ENCODE measurements around the gene ZNF839.
"Not testable (repeated sequence)": the region's sequence is repeated elsewhere in the genome, so short reads cannot be mapped to it uniquely, and the experiment has no call there.

Gene ZNF839

GRCh38 chr14:102342238-102342637 is 22.7 kb downstream of the ZNF839 start:
- DNase-seq = no peak

GRCh38 chr14:102344084-102344483 is 24.5 kb downstream of the ZNF839 start:
- no peak for DNase-seq

DNA sequence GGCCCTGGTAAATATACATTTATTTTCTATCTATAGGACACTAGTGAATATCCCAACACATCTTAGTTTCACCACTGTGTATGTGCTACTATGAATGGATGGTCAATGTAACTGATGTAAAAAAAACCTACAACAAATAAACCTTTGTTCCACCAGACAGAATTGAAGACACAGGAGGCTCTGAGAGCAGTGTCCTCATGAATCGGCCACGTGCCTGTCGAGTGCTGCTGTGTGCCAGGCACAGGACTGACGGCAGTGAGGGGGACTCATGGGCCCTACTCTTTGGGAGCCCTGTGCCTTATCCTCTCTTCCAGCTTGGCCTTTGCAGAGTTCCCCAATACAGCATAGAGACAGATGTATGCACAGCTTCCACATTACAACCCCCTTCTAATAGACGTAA is 24.9 kb downstream of the ZNF839 start:
- no peak for DNase-seq

DNA sequence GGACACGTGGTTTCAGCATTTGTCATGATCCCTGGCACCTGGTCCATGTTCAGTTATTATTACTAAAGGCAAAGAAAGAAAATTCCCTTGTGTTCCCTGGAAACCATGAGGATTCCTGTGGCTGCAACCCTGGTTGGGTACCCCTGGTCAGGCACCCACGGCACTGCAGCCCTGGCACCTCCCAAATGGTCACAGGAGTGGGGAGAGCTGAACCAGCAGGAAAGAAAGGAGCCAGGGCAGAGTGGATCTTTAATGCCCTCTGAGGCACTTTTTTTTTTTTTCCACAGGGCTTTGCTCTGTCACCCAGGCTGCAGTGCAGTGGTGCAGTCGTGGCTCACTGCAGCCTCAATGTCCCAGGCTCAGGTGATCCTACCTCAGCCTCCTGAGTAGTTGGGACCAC is 25.7 kb downstream of the ZNF839 start:
- no peak for DNase-seq

- DNase-seq = no peak
Measured at GRCh38 chr14:102346645-102347044, 27.1 kb downstream of the ZNF839 start.

DNA sequence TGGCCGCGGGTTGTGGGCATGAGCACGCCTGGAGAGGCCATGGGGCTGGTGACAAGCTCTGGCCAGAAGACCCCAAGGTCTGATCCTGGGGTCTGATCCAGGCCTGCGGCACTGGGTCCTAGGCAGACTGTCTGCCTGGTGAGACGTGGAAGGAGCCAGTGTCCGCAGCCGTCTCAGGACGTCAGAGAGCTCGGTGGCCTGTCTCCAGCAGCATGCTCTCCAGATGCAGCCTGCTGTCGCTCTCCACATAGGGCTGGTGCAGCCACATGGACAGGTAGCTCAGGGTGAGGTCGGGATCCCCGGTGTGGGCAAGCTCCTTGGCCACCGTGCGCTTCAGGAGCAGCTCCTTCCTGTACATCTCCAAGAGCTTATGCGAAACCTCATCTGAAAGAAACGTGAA is 28.8 kb downstream of the ZNF839 start:
- DNase-seq = no peak

- no peak for DNase-seq
Measured at GRCh38 chr14:102351023-102351422, 31.5 kb downstream of the ZNF839 start.

DNA sequence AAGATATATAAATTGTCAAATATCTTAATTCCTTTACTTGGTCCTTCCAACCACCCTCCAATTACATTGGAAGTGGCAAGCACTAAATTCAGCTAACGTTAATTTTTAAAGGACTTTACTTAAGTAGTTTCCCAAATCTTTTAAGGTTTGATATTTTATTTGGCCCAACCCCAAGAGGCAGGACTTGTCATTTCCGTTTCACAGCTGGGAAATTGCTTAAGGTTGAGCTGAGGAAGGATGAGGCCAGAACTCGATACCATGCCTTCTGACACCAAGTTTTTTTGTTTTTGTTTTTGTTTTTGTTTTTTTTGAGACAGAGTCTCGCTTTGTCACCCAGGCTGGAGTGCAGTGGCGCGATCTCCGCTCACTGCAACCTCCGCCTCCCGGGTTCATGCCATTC is 32.0 kb downstream of the ZNF839 start:
- not testable (repeated sequence) for DNase-seq

DNA sequence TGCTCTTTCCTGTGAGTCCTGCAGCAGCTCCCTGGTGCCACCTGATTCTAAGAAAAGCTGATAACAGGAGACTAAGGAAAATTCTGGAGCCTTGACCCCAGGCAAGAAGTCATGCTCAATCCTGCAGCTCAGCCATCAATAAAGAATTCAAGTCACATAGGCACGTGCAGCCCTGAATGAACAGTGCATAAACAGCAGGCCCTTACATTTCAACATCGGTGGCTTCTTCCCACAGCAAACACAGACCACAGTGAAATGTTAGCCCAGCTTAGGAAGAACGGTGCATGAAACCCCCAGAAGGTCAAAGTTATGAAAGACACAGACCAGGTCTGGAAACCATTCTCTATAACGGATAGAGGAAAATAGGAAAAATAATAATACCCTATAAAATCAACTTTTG is 32.7 kb downstream of the ZNF839 start:
- DNase-seq = no peak

GRCh38 chr14:102353126-102353619 is 33.6 kb downstream of the ZNF839 start:
- no peak for DNase-seq

- no peak for DNase-seq
Measured at GRCh38 chr14:102356280-102356679, 36.7 kb downstream of the ZNF839 start.

DNA sequence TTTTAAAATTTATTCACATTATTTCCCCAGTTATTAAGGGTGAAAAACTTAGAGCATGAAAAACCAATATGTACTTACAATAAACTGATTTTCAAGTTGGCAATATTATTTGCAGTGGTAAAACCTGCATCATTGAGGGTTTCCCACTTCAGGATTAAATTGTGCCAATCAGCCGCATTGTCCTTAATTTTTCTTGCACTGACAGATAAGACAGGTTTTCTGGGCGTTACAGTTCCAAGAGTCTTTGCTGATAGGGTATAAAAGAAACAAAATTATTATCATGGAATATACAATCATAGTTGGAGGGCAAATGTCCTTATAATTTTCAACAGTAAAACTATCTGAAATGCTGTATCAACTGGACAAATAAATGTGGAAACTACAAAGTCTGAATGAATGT is 39.8 kb downstream of the ZNF839 start:
- no peak for DNase-seq

DNA sequence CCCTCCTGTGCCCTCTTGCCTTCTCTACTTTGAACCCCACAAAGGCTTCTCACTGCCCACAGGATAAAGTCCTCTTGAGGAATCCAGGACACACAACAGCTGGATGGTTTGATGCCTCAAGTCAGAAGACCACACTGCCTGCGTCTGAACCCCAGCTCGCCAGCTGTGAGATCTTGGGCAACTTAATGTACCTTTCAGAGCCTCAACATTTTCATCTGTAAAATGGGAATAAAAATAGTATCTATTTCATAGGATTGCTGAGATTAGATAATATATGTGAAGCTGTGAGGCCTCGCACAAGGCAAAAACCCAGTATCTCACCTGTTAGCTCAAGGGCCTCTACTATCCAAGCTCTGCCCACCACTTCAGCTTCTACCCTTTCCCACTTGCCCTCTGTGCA is 40.8 kb downstream of the ZNF839 start:
- DNase-seq = no peak

- no peak for DNase-seq
Measured at GRCh38 chr14:102362084-102362483, 42.5 kb downstream of the ZNF839 start.

GRCh38 chr14:102362545-102363181 is 43.1 kb downstream of the ZNF839 start, which contains the start of the genes CINP and TECPR2:
CINP (minus strand) TSS chr14:102362890; CDS start chr14:102362851, 39 bp downstream.
TECPR2 (plus strand) TSS chr14:102362941; CDS start chr14:102376722, 13,781 bp downstream.
- DNase-seq = peak; percentile 89 to 95 (median 94)

GRCh38 chr14:102363182-102363943 is 43.8 kb downstream of the ZNF839 start:
- no peak for DNase-seq

DNA sequence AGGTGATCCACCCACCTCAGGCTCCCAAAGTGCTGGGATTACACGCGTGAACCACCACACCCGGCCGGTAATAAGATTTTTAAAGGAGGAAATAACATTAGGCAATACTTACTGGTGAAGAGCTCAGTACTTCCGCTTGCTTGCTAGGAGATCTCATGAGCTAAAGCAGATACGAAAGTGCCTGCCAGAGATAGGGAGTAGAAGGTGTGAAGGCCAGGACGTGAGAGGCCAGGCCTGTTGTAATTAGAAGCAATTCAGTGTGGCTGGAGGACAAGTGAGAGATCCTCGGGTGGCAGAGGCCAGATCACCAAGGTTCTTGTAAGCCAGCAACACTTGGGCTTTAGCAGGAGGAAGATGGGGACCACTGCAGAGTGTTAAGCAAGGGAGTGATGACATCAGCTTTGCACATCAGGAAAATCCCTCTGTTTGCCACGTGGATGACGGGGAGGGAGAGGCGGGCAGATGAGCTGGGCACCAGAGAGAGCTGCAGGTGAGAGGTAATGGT is 50.8 kb downstream of the ZNF839 start:
- DNase-seq = no peak

DNA sequence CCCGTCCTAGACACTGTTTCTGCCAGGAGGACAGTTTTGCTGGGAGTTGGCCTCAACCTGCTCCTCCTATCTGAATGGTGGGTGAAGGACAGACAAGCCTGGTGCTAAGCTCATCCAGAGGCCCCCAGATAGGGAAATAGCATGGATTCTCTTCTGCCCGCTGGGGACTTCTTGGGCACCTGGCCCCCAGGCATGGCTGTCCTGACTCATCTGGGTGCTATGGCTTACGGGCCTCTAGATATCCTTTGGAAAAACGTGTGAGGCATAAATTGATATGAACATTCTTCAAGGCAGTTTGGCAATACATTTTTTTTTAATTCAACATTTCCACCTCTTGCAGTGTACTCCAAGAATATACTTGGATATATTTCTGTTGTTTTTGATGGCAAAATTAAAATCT is 51.8 kb downstream of the ZNF839 start:
- no peak for DNase-seq

DNA sequence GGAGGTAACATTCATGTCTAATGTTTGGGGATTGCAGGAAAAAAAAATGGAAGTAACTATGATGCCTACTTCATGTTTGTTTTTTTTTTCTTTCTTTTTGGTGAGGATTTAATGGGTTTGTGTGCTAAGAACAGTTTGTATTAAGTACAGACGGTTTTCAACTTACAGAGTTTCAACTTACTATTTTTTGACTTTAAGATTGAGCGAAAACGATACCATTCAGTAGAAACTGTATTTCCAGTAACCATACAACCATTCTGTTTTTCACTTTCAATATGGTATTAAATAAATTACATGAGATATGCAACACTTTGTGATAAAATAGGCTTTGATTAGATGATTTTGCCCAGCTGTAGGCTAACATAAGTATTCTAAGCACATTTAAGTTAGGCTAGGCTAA is 53.6 kb downstream of the ZNF839 start:
- DNase-seq = no peak

DNA sequence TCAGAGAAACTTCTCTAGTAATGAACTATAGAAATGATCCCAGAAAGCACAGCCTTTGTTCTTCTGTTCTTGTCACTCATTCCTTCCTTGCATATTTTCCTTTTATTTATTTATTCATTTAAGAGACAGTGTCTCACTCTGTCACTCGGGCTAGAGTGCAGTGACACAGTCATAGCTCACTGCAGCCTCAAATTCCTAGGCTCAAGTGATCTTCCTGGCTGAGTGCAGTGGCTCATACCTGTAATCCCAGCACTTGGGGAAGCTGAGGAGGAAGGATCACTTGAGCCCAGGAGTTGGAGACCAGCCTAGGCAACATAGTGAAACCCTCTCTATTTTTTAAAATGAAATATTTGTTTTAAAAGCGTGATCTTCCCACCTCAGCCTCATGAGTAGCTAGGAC is 54.7 kb downstream of the ZNF839 start:
- no peak for DNase-seq

- DNase-seq = no peak
Measured at GRCh38 chr14:102375119-102375518, 55.6 kb downstream of the ZNF839 start.

GRCh38 chr14:102377696-102378095 is 58.1 kb downstream of the ZNF839 start:
- no peak for DNase-seq

DNA sequence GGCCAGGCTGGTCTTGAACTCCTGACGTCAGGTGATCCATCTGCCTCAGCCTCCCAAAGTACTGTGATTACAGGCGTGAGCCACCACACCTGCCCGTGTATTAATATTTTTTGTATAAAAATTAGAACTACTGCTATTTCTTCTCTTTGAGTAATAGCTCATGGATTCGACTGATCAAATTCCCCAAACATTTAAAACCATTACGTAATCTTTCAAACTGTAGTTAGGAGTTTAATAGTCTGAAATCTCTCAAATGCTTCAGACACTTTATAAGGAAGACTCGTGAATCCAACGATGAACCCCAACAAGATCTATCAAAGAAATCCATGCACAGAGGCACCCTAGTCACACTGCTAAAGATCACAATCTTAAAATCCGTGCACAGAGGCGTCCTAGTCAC is 59.3 kb downstream of the ZNF839 start:
- DNase-seq = no peak

DNA sequence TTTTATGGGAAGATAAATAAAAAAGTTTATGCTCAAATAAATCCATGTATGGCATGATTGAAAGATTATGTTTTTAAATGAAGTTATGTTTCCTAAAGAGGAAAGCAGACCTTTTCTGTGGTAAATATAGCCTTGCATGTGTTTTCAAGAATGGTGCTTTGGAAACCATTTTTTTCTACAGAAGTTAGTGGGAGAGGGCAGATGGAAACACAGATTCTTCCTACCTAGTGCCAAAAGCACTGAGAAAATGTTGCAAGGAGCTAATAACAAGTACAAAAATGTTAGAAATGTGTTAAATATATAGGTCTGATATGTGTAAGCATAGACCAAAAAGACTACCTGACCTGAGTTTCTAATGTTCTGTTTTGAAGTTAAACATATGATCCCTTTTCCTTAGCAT is 67.5 kb downstream of the ZNF839 start:
- DNase-seq = no peak

All from activated naive CD4-positive, alpha-beta T cell (primary cell).